Measurements from ENCODE around the gene ZNF227.
A peak's percentile ranks its signal among the peaks of the same experiment; 100 is the strongest.
"Not testable (repeated sequence)": the region's sequence is repeated elsewhere in the genome, so short reads cannot be mapped to it uniquely, and the experiment has no call there.

Gene ZNF227

GRCh38 chr19:44212250-44212865 lies at the start of gene ZNF227:
ZNF227 (plus strand) TSS chr19:44212532; CDS start chr19:44217793, 5,261 bp downstream.
- DNase-seq: peak; percentile 78 to 90

GRCh38 chr19:44163789-44164188 lies 48.5 kb upstream of the ZNF227 start:
- no peak for DNase-seq

GRCh38 chr19:44164327-44164672 lies 48.0 kb upstream of the ZNF227 start:
- DNase-seq: no peak

- DNase-seq: peak; percentile 95 to 98
Observed at GRCh38 chr19:44164673-44165512, 47.4 kb upstream of the ZNF227 start, which contains the start of gene ZNF226. ZNF226 (plus strand) TSS chr19:44165100; CDS start chr19:44170081, 4,981 bp downstream.

- not testable (repeated sequence) for DNase-seq
Observed at GRCh38 chr19:44170660-44171059, 41.7 kb upstream of the ZNF227 start.

GRCh38 chr19:44176590-44176989 lies 35.7 kb upstream of the ZNF227 start:
- DNase-seq: no peak

GRCh38 chr19:44180968-44181367 lies 31.4 kb upstream of the ZNF227 start:
- DNase-seq: no peak

- no peak for DNase-seq
Observed at GRCh38 chr19:44182145-44182544, 30.2 kb upstream of the ZNF227 start.

GRCh38 chr19:44190020-44190419 lies 22.3 kb upstream of the ZNF227 start:
- DNase-seq: no peak

- no peak for DNase-seq
Observed at GRCh38 chr19:44192127-44192526, 20.2 kb upstream of the ZNF227 start.

GRCh38 chr19:44196772-44197171 lies 15.6 kb upstream of the ZNF227 start:
- no peak for DNase-seq

- peak; percentile 4 to 19 for DNase-seq
Observed at GRCh38 chr19:44202470-44202869, 9.9 kb upstream of the ZNF227 start.

- no peak for DNase-seq
Observed at GRCh38 chr19:44202974-44203373, 9.4 kb upstream of the ZNF227 start.

- DNase-seq: not testable (repeated sequence)
Observed at GRCh38 chr19:44203877-44204276, 8.5 kb upstream of the ZNF227 start.

GRCh38 chr19:44204772-44205171 lies 7.6 kb upstream of the ZNF227 start:
- no peak for DNase-seq

- DNase-seq: peak; percentile 96 to 98
Observed at GRCh38 chr19:44207126-44207803, 5.1 kb upstream of the ZNF227 start.

- DNase-seq: peak in 1 of 2 experiments; percentile 28
Observed at GRCh38 chr19:44212866-44213346, 574 bp downstream of the ZNF227 start.

- DNase-seq: not testable (repeated sequence)
Observed at GRCh38 chr19:44219926-44220325, 7.6 kb downstream of the ZNF227 start.

- DNase-seq: not testable (repeated sequence)
Observed at GRCh38 chr19:44220761-44221160, 8.4 kb downstream of the ZNF227 start.

- DNase-seq: not testable (repeated sequence)
Observed at GRCh38 chr19:44221291-44221690, 9.0 kb downstream of the ZNF227 start.

GRCh38 chr19:44228318-44228717 lies 16.0 kb downstream of the ZNF227 start:
- DNase-seq: no peak

GRCh38 chr19:44232867-44233266 lies 20.5 kb downstream of the ZNF227 start:
- no peak for DNase-seq

- DNase-seq: no peak
Observed at GRCh38 chr19:44236384-44236783, 24.1 kb downstream of the ZNF227 start.
